Measurements from ENCODE around the gene FAM3A.
A peak's percentile ranks its signal among the peaks of the same experiment; 100 is the strongest.

FAM3A gene

DNA sequence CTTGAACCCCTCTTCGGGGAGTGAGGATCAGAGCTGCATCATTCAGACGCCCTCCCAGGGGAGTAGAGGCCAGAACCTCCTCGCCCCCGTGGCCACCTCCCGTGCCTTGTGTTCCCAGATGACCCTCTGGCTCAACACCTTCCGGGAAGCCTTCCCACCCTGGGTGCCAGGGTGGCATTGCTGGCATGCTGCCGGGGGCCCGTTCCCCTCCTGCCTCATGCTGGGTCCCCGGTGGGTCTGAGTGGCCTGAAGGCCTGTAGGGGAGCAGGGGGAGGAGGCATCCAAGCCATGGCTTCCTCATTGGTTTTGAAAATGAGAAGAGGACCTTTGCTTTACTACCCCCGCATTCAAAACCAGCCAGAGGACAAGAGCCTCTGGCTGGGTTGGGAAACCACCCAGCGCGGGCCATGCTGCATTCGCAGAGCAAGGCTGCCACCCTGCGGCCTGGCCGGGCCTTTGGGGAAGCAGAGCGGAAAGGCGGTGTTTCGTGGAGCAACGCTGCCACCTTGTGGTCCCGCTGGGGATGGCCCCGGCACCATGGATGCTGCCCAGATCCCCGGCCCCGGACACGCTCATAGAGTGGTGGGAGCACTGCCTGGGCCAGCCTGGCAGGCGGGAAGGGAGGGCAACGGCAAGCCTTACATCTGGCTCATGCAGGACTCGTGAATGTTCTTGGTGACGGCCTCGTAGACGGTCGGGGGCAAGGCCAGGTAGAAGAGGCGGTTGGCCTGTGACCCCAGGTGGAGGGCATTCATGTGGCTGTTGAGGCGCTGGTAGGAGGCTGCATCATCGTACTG lies 18.7 kb upstream of the FAM3A start:
- DNase-seq (ENCODE audit: low read depth): peak; percentile 58

DNA sequence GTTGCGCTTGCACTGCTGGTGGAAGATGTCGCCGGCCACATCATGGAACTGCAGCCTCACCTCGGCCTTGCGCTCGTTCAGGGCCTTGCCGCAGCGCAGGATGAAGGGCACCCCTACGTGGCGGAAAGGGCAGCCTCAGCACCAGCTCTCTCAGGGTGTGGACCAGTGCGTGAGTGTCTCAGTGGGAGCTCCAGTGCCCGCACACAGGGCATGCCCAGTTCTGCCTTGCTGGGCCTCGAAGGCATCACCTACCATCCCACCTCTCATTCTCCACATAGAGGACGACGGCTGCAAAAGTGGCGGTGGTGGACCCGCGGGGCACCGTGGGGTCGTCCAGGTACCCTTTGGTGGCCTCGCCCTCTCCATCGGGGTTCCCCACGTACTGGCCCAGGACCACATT lies 16.7 kb upstream of the FAM3A start:
- DNase-seq (ENCODE audit: low read depth): no peak

DNA sequence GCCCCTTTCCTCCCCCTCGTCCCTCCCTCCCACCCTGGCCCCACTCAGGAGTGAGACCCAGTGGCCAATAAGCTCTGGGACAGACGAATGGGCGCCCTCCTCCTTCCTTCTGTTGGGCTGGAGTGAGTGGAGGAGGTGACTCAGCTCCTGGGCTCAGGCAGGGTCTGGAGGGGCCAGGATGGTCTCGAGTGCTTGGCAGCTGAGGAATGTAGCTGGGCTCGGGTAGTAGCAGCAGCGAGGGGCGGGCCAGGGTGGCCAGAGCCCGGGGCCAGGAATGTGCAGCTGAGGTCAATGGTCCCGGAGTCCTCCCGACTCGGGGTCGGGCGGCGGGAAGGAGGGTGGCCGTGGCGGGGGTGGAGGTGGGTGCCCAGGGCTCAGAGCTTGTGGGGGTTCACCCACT lies 15.6 kb upstream of the FAM3A start:
- no peak for DNase-seq (ENCODE audit: low read depth)

DNA sequence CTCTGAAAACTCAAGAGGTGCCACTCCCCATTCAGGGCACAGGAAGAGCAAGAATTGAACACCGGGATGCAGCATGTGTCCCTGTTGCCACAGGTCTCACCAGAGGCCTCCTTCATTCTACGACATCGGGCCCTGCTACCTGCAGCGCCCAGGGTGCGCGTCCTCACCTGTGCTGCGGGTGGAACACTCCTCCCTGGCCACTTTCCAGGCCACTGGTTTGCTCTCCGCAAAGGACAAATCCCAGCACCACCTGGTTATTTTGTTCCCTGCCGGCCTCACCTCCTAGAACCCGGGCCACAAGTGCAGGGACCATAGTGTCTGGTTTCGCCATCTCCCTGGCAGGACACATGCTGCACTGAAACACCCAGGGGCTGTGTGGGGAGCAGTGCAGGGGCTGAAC lies 14.3 kb upstream of the FAM3A start:
- DNase-seq (ENCODE audit: low read depth): no peak

DNA sequence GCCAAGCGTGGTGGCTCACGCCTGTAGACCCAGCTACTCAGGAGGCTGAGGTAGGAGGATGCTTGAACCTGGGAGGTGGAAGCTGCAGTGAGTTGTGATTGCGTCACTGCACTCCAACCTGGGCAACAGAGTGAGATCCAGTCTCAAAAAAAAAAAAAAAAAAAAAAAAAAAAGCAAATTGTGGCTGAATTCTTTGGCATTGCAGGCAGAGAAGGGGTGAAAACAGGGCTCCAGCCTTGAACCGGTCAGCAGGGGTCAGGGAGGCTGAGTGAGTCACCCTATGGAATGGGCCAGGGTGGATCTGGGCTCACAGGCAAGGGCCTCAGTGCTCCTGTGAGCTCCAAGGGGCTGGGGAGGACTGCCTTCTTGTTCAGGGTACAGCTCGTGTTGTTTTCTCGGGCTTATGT lies 13.2 kb upstream of the FAM3A start:
- no peak for DNase-seq (ENCODE audit: low read depth)

DNA sequence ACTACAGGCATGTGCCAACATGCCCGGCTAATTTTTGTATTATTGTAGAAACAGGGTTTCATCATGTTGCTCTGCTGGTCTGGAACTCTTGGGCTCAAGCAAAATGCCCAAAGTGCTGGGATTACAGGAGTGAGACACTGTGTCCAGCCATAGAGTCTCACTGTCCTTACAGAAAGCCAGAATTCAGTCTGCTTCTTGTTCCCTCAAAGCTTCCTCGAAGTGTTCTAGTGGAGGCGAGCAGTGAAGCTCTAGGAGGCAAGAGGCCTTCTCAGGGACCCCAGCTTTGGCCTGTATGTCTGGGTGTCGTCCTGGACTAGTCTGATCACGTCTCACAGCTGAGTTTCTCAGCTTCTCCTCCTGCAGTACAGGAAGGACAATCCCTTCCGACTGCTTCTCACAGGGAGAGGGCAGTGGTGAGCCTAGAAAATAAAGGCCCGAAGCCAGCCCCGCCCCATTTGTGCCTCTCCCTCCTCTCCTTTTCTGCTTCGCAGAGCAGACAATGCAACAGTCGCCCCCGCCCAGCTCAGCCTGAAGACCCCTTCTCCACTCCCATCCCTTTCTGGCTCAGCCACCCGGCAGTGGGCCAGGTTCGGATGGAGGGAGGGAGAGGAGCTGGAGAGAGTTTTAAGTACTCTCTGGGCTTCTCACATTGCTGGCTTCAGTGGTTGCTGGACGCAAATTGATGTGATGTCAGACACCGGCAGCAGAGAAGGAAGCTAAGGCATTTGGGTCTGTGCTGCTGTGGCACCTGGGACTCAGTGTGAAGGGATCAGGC lies 11.1 kb upstream of the FAM3A start:
- no peak for DNase-seq (ENCODE audit: low read depth)

DNA sequence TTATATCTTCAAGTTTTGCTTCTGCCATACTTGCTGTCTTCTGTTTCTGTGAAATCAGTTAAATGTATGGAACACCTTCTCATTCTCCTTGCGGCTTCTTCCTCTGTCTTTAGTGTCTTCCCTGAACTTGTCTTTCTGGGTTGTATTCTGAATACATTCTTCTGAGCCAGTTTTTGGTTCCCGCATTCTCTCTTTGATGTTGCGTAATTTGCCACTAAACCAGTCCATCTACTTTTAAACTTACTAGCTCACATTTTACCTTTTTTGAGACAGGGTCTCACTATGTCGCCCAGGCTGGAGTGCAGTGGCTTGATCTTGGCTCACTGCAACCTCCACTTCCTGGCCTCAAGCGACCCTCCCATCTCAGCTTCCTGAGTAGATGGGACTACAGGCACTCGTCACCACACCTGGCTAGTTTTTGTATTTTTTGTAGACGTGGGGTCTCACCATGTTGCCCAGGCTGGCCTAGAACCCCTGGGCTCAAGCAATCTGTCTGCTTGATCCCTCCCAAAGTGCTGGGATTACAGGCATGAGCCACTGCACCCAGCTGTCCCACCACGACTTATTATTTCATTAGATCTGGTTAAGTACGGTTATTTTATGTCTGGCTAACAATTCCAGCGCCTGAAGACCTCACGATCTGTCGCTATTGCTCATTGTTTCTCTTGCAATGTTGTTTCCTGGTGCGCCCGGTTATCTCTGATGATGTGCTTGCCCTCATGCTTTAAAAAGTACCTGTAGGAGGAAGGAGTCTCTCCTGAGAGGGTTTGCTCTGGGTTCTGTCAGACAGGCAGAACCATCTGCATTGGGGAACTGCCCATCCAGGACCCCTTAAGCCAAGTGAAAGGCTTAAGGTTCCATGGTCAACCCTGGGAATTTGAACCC lies 9.8 kb upstream of the FAM3A start:
- no peak for DNase-seq (ENCODE audit: low read depth)

DNA sequence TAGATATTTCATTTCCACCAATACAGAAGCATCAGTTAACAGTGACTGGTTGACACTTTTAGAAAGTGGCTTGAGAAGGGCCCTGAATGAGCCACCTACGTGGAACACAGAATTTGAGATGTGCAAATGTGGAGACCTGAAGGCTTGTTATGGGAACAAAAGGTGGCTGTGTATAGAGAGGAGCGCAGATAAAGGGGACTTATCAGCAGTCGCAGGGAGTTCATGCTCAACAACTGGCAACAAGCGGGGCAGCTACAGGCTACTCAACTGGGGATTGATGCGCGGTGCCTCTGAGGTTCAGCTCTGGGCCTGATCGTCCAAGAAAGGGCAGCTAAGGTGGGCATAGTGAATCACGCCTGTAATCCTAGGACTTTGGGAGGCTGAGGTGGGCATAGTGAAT lies 3.4 kb upstream of the FAM3A start:
- DNase-seq (ENCODE audit: low read depth): no peak

DNA sequence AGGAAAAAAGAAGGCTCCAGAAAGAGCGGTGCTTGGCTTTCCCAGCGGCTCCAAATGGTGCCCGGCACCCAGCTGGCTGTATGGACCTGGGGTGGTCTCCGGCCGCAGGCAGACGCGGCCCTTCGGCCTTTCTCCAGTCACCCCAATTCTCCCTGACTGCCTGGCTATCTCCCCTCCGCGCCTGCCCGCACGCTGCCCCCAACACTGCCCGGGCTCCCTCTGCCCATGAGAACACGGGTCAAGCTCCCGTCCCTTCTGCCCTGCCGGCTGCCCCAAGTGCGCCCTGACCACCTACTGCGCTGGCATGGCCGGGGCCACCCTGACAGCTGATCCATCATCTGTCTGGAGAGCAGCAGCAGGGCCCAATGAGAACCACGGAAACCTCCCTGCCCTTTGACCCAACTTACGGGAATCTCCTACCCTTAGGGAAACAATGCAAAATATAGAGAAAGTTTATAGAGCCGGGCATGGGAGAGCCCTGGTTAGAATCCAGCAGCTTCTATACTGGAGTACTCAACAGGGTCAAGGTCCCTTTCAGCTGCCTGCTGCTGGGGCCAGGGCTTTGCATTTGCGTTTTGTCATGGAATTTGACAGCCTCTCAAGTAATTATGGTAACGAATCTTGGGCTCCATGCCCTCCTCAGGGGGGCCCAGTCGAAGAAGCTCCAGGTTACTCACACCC lies 1.2 kb upstream of the FAM3A start:
- no peak for DNase-seq (ENCODE audit: low read depth)

DNA sequence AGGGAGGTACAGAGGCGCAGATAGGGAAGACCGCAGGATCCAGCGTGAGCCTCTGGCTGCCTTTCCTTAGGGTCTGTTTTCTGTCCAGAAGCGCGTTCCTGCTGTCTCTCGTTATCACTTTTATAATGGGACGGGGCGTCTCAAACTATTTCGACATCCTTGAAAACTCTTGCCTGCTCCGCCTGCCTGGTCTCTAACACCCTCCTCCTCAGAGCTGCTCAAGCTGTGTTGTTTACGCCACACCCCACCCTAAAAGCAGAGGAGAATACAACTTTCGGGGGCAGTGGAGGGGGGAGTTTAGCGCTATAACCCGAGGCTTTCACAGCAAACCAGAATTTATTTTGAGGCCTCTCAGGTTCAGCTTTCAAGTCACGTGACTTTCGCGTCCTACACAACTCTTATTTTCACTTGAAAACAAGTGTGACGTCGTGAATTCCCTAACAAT lies 646 bp upstream of the FAM3A start:
- DNase-seq (ENCODE audit: low read depth): no peak

DNA sequence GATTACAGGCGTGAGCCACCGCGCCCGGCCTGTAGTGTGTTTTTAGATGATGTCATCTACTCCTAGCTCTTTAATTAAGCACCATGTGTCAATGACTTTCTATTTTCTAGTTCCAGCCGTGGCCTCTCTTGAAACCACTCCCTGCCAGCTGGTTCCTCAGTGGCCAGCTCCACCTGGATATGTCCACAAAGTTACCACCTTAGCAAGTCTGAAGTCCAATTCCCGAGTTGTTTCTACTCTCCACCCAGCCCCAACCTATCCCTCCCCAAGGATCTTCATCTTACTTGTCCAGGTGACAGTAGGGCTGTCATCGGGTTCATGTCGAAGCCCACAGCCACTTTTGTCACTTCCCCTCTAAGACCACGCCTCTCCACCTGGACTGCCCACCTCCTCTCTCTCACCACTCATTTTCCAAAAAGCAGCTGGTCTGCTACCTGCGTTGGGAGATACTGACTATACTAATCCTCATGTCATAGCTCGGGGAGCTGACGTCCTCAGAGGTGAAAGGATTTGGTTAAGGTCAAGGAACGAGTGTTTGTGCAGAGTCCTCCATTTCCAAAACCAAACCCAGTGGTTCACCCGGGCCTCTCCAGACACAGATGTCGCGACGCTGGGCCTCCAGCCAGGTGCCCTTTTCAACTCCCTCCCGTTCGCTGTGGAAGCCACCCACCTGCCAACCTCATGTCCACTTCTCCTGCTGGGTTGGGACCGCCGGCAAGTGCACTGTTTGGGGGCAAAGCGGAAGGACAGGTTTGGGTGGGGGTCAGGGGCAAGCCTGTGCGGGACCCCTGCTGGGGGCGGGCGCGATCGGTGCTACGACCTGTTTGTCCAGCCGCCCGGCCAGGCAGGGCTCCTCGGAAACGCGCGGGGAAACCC lies 704 bp downstream of the FAM3A start:
- no peak for DNase-seq (ENCODE audit: low read depth)

DNA sequence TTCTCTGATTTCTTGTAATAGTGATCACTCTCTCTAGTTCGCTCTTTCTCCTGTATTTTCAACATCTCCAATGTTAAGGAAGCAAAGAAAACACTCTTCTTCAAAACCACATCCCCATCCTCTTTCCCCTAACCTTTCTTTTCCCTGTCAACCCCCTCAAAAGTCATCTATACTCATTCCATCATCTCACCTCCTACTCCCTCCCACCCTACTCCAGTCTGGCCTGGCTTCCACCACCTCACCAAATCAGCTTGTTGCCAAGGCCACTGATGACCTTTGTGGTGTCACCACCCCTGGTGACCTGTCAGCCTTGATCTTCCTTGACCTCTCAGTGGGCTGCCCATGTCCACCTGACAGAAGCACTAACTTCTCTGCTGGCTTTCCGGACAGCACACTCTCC lies 2.3 kb downstream of the FAM3A start:
- no peak for DNase-seq (ENCODE audit: low read depth)

DNA sequence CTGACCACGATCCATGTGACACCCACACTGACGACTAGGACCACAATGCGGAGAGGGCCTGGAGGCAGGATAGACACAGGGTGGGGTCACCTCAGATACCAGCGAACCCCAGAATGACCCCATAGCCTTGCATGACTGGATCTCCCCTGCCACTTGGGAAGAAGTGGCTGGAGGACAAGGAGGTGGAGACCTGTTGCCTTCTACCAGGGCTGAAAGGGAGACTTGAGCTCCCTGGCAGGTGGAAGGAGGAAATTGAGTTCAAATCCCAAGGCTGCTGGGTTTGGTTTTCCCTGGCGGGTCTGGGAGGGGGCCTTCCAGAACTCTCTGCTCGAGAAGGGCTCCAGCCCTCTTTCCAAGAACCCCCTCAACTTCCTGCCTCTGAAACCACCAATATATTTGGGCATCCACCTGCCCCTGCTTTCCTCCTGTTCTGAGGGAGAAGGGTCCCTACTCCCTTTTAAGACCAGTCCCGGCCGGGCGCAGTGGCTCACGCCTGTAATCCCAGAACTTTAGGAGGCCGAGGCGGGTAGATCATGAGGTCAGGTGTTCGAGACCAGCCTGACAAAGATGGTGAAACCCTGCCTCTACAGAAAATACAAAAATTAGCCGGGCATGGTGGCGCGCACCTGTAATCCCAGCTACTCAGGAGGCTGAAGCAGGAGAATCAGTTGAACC lies 3.0 kb downstream of the FAM3A start:
- no peak for DNase-seq (ENCODE audit: low read depth)

DNA sequence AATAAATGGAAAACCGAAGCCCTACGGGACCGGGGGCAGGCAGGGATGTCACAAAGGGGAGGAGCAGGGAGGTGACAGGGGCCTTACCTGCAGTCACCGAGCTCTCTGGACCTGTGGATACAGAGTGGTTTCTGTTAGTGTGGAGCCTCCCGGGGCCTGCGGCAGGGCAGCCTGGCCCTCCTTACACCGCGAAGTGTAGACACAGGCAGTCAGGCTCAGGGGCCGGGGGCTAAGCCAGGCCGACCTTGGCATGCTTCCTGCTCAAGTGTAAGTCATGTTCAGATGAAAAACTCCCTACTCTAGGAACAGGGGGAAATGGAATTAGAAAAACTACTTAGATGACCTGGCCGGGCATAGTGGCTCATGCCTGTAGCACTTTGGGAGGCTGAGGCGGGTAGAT lies 4.3 kb downstream of the FAM3A start:
- no peak for DNase-seq (ENCODE audit: low read depth)

DNA sequence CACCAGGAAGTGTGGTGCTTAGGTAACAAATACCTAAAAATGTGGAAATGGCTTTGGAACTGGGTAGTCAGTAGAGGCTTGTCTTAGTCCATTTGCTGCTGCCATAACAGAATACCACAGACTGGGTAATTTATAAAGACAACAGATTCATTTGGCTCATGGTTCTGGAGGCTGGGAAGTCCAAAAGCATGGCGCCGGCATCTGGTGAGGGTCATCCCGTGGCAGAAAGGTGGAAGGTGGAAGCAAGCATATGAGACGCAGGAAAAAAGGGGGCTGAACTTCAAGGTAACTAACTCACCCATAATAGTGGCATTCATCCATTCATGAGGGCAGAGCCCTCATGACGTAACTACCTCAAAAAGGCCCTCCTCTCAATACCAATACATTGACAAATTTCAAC lies 6.6 kb downstream of the FAM3A start:
- no peak for DNase-seq (ENCODE audit: low read depth)

DNA sequence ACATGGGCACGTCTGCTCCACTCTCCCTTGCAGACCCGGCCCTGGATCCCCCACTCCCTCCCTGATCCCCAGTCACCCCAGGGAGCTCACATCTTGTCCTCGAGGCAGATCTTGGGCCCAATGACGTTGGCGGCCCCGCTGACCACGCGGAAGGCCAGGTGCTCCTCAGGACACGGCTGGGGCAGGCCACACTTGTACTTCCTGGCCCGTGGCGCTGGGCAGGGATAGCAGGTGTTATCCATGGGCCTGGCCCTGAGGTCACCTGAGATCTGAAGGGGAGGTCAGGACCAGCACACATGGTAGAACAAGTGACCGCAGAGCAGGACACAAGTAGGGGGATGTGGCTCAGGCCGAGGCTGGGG lies 7.7 kb downstream of the FAM3A start:
- no peak for DNase-seq (ENCODE audit: low read depth)

DNA sequence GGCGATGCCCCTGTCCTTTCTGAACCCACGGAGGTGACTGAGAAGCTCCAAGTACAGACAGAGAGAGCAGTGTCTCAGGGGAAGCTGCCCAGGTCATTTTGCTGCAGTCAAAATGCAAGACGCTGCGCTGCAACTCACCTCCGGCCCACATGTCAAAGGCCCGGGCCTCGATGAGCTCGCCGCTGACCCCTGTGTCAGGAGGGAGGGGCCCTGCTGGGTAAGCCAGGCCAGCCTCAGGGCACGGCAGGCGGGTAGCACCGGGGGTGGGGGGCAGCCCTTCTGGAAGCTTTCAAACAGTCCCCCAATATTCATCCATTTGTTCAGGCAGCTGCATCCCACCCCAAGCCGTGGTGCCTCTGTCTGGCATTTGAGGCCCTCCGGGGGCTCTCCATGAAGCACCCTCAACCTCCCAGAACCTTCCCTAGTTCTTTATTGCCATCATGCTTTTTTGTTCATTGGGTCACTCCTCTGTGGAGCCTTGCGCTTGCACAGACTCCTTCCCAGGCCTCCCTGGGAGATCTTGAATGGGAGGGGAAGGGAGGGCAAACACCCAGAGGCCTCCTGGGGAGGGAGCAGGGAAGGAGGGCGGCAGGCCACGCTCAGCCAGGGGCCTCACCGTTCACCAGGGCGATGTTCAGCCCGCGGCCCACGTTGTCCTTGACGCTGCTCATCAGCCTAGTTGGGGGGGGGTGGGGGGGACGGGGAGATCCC lies 8.2 kb downstream of the FAM3A start:
- DNase-seq (ENCODE audit: low read depth): no peak

DNA sequence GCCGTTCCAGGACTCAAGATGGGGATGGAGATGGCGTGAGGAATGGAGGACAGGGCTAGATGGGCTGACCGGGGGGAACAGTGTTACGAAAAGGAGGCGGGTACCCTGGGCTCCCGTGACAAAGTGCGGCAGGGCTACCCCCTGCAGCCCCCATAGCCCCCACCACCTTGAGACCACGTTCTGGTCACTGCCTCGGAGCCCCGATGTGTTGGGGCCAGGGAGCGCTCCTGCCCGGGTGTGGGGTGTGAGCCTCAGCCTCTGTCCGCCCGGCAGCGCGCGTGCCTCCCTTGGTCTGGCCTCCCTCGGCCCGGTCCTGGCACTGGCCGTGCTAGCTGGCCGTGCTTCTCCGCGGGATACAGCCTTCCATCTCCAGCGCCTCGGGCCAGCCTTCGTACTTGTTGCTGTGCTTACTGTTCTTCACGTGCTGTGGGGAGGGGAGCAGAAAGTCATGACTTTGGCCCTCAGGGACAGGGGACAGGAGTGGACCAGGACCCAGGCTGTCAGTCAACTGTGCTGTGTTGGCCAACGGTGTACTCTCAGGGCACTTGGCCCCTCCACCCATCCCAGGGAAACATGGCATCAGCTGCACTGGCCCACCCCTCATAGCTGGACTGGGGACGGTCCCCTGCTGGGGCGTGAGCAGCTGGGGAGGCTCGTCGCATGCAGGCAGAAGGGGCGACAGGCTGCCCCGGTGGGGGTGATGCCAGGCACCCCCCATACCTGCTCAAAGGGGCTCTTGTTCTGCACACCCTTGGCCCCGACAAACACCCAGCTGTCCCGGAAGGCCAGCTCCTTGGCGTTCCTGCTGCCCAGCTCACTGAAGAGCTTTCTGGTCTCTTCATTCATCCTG lies 9.3 kb downstream of the FAM3A start:
- DNase-seq (ENCODE audit: low read depth): no peak

DNA sequence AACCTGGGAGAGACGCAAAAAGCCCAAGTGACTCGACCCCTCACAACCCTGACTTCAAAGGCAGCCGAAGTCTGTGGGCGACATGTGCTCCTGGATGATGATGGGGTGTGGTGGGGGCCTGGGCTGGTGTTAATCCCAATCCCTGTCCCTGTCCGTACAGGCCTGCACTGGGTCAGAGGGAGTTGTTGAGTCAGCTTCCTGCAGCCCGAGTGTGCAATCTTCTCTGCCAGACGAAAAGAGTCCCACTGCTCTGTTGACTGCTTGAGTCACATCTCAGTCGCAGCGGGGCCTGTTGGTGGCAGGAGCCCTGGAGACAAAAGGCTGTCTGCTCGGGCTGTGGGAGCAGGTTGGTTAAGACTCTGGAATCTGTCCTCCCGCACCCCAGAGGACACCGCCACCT lies 10.3 kb downstream of the FAM3A start:
- no peak for DNase-seq (ENCODE audit: low read depth)
